Activated T-cell treated with anti-CD3 and anti-CD28 coated beads for 24 hours (primary cell): ENCODE data around the gene DYDC2.

Experiments used
- DNase-seq: peaks from one replicate; pipeline ENCODE4 v3.0.0-alpha.2; 2020; ENCODE audit warnings: low read depth

Gene DYDC2

GRCh38 chr10:80372675-80373074 is 16.1 kb downstream of the DYDC2 start:
- DNase-seq: no peak

- DNase-seq: no peak
Measured at GRCh38 chr10:80373502-80373901, 16.9 kb downstream of the DYDC2 start.

- DNase-seq: no peak
Measured at GRCh38 chr10:80379701-80380100, 23.1 kb downstream of the DYDC2 start.

- no peak for DNase-seq
Measured at GRCh38 chr10:80380185-80380584, 23.6 kb downstream of the DYDC2 start.

GRCh38 chr10:80382989-80383388 is 26.4 kb downstream of the DYDC2 start:
- DNase-seq: no peak

GRCh38 chr10:80390740-80391139 is 34.2 kb downstream of the DYDC2 start:
- no peak for DNase-seq

GRCh38 chr10:80392250-80392649 is 35.7 kb downstream of the DYDC2 start:
- no peak for DNase-seq

- no peak for DNase-seq
Measured at GRCh38 chr10:80394358-80394916, 37.9 kb downstream of the DYDC2 start.

GRCh38 chr10:80397014-80397413 is 40.4 kb downstream of the DYDC2 start:
- DNase-seq: no peak

- no peak for DNase-seq
Measured at GRCh38 chr10:80400136-80400804, 43.7 kb downstream of the DYDC2 start.

- no peak for DNase-seq
Measured at GRCh38 chr10:80405035-80405434, 48.5 kb downstream of the DYDC2 start.

GRCh38 chr10:80405626-80406025 is 49.0 kb downstream of the DYDC2 start:
- DNase-seq: no peak

- DNase-seq: no peak
Measured at GRCh38 chr10:80406204-80406603, 49.6 kb downstream of the DYDC2 start.

GRCh38 chr10:80407812-80408241 is 51.2 kb downstream of the DYDC2 start:
- DNase-seq: peak; percentile 54

- peak; percentile 75 for DNase-seq
Measured at GRCh38 chr10:80408242-80409101, 51.9 kb downstream of the DYDC2 start, which contains the start of gene PRXL2A. PRXL2A (plus strand) TSS chr10:80408551; CDS start chr10:80420468, 11,917 bp downstream.

GRCh38 chr10:80409121-80409520 is 52.5 kb downstream of the DYDC2 start:
- DNase-seq: no peak

- DNase-seq: no peak
Measured at GRCh38 chr10:80410122-80410521, 53.5 kb downstream of the DYDC2 start.

- DNase-seq: no peak
Measured at GRCh38 chr10:80410578-80411145, 54.1 kb downstream of the DYDC2 start.

- no peak for DNase-seq
Measured at GRCh38 chr10:80411267-80411668, 54.7 kb downstream of the DYDC2 start.

GRCh38 chr10:80411681-80412220 is 55.2 kb downstream of the DYDC2 start:
- no peak for DNase-seq

- DNase-seq: no peak
Measured at GRCh38 chr10:80412486-80412885, 55.9 kb downstream of the DYDC2 start.

GRCh38 chr10:80413271-80413996 is 56.9 kb downstream of the DYDC2 start:
- DNase-seq: no peak
